ENCODE data around the gene SYT8.
A peak's percentile ranks its signal among the peaks of the same experiment; 100 is the strongest.

The SYT8 gene

DNA sequence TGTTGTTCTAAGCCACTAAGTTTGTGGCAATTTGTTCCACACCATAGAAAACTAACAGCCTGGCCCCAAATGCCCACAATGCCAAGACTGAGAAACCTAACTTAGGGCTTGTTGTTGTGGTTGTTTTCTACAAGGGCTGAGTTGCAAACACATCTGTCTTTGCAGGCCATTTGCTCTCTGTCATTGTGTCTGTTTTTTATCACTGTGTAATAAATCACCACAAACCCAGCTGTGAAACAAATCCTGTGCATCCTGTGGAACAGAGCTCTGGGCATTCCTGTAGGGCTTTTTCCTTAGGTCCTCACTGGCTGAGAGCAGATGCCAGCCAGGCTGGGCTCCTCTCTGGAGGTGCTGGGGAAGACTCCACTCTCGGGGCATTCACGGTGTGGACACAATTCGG lies 15.7 kb upstream of the SYT8 start:
- DNase-seq = no peak

DNA sequence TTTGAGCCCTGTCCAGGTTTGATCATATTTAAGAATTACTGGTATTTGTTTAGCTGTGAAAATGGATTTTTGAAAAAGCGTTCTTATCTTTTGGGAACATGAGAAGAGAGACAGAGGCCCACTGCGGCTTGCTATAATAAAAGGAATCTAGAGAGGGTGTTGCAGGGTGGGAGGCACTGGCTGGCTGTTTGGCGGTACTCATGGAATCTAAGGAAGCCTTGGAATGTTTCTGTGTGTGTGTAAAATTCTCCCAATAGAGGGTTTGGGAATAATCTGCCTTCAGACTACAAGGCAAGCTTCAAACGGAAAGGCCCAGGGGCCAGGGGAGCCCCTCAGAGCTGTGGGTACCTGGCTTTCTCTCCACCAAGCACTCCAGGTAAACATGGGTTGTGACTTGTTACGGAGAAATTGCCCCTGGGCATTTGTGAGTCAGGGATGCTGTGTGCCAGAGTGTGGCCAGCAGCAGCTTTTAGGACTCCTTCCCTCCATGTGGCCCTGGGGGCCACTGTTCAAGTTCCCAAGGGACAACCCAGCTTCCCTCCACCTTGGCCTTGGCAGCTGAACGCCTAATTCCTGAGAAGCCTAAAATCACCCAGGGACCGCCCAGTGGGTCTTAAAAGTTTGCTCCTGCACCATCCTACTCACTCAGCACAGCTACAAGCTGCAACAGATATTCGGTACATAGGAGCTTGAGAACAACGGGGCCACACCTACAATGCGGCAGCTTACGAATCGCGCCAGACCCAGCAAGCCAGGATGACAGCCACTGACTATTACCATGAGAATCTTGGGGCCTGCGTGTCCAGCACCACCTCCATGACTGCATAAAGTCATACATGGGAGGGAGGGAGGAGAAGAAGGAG lies 14.1 kb upstream of the SYT8 start:
- DNase-seq = no peak

DNA sequence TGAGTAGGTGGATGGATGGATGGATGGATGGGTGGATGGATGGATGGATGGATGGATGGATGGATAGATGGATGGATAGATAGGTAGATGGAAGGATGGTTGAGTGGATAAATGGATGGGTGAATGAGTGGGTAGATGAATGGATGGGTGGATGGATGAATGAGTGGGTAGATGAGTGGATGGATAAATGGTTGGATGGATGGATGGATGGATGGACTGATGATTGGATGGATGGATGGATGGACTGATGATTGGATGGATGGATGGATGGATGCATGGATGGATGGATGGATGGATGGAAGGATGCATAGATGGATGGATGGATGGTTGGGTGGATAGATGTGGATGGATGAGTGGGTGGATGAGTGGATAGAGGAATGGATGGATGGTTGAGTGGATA lies 13.2 kb upstream of the SYT8 start:
- DNase-seq = no peak

DNA sequence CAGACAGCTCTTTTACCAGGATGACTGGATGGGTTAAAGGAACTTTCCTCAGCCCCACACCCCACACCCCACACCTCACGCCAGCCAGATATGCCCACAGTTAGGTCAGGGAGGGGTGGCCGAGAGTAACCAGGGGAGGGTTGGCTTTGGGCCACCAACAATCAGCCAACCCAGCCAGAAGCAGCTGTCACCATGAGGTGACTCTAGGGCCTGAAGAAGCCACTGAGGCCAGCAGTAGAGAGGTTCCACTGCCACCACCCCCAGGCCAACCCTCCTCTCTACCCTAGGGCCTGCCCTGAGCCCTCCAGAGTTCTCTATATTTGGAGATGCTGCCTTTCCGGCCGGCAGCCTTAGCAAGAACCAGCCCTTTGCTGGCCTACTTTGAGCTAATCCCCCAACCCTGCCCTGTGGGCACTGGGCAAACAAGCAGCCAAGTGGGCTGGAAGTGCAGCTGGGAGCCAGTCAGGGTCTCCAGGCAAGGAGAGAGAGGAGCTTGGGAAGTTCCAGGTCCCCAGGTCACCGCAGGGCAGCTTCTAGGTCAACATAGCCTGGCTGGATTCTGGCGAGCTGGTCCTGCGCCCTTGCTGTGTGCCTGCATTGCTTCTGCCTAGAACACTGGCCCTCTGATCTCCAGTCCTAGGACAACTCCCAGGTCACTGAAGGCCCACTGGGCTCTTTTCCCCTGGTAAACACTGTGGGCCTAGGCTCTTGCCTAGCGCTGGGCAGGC lies 12.0 kb upstream of the SYT8 start:
- no peak for DNase-seq

DNA sequence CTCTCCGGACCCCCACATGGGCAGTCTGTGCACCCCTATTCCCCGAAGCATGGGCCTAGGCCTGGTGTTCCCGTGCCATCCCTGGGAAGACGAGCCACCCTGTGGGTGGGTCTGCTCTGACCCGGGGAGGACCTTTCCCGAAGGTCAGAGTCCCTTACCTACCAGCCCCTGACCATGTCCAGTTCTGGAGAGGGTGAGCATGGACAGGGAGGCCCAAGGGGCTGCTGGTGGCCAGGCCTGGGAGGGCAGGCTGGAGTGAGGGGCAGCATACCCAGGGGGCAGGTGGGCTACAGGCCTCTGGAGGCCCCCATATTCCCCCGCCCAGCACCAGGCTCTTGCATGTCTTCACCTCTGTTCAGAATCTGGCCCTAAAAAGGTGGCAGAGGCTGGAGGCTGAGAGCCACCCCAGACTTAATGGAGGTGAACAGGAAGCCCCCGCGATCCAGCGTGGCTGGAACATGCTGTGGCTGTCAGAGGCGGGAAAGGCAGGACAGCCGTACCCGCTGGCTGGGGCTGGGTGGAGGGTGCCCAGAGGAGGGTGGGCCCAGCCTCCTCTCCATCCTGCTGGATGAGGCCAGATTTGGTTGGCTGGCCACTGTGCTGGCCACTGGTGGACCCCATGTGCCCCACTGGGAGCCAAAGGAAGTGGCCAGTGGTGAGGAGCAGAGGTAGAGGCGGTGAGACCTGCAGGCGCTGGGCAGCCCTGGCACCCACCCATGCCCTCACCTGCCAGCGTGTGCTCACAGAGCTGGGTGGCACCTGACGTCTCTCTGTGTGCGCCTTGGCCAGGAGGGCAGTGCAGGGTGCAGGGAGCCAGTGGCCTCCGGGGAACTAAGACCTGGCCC lies 11.2 kb upstream of the SYT8 start:
- no peak for DNase-seq

DNA sequence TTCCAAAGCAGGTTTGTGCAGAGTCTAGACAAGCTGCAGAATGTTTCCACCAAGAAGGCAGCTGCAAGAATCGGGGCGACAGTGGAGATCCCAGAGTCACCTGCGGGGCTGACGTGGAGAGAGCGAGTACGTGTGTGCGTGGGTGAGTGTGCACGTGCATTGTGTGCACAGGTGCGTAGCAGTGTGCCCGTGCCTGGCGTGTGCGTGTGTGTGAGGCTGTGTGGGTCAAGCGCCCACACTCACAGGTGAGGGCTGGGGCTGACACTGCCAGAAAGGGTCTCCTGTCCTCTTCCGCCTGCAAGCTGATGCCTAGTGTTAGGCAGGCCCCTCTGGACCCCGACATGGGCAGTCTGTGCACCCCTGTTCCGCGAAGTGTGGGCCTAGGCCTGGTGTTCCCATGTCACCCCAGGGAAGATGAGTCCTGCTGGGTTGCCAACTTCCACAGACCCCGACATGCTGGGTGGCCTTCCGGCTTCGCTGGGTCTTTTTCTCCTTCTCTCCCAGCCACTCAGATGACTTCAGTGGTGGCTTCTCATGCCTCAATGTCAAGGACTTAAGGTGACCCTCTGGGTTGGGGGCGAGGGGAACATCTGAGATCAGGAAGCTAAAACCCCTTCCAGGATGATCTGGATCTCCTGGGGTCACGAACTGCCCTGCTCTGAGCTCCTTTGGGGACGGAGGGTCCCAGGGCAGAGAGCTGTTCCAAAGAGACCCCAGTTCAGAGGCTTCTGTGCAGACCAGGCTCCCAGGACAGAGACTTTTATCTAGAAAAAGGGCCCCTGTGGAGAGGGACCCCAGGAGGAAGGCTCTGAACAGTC lies 10.4 kb upstream of the SYT8 start:
- DNase-seq = no peak

DNA sequence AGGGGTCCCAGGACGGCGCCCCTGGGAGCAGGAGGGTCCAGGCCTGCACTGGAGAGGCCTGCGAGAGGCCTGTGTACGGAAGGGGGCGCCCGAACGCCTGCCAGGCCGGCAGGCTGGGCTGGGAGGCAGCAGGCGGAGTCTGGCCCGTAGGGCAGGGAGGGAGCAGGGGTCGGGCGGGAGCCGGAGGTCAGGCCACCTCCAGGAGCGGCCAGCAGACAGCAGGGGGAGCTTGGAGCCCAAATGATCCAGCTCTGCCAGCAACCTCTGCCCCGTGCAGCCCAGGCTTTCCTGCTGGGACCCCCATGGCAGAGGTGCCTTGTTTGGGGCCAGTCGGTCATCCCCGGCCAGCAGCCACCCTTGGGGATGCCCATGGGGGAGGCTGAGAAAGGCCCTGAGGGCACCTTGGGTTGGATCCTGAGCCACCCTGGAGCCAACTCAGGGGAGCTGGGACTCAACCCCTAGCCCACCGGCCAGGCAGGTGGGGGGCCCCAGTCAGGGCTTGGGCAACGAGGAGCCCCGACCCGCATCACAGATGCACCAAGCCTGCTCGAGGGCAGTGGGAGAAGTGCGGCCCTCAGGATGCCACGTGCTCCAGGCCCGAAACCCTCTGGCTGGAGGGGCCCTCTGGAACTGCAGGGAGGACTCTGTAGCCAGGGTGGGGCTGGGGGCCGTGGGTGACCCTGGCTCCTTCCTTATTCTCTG lies 9.6 kb upstream of the SYT8 start:
- DNase-seq = no peak

DNA sequence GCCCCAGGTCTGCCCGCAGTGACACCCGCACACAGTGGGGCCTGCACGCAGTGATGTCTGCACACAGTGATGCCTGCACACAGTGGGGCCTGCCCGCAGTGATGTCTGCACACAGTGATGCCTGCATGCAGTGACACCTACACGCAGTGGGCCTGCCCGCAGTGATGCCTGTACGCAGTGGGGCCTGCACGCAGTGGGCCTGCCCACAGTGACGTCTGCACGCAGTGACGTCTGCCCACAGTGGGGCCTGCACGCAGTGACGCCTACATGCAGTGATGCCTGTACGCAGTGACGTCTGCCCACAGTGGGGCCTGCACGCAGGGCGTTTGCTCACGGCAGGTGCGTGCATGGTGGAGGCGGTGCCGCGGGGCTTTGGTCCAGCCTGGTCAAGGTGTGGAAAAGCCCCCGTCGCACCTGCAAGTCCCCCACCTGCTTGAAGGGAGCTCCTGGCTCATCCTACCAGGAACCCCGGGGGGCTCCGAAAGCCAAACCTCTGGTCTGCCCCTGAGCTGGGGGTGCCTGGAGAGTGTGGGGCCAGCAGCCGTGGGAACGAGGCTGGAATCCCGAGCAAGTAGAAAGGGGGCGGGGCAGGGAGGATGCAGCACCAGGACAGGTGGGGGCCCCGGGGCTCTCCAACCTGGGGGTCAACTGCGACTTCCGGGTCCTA lies 8.9 kb upstream of the SYT8 start:
- no peak for DNase-seq

DNA sequence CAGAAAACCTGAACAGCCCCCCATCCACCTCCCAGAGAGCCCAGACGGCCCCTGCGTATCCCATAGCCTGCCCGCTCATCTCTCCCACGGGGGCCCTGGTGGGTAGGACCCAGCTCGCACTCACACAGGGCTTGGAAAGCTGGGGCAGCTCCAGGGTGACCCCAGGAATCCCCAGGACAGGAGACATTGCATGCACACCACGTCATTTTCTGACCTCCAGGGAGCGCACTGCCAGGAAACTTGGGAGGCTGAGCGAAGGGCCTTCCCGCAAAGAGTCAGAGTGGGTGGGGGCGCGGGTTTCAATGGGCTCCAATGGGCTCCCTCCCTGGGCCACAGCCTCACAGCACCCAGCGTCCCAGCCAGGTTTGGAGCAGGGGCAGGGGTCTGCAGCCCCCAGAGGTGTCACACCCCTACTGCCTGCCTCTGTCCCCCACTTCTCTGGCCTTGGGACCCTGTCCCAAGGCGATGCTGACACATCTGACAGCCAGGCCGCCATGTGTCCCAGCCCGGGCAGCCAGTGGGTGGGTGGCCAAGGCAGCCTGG lies 8.2 kb upstream of the SYT8 start:
- DNase-seq = no peak

DNA sequence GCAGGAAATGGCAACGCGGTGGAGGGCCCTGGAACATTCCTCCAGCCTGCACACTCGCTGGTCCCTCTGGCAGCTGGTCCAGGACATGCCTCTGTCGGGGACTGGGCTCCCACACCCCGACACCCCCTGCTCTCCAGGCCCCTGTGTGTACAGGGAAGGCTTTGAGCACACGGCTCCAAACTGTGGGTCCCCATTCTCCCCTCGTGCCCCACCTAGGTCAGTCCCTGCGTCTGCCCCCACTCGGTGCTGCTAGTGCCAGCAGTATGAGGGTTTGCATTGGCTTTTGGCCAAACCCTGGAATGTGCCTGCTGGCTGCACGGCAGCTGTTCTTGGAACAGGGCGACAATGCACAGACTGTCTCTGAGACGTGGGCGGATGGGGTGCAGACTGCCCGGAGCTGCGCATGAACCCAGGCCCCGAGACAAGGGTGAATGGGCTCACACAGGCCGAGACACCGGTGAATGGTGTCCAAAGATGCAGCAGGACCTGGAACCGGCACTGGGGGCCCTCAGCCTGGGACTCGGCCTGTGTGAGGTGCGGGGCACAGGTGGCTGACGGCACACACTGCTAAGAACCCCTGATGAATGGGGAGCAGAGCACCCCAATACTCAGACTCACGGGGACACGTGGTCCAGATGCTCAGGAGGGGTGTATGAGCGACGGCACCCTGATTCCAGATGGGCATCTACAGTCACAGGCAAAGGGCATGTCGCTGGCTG lies 7.5 kb upstream of the SYT8 start:
- DNase-seq = no peak

DNA sequence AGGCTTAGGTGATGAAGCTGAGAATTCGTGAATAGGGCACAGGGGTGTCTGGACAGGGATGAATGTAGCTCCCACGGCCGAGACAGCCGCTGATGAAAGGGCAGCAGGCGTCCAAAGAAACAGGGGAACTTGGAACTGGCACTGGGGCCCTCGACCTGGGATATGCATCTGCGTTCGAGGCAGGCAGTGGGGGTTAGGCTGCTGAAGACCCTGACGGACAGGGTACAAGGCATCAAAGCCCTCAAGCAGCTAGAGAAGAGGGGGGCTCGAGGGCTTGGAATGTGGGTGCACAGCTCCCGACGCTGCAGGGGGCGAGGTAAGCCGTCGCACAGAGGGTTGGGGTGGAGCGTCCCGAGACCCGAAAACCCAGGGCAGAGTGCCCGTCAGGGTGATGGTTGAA lies 6.9 kb upstream of the SYT8 start:
- DNase-seq = no peak

DNA sequence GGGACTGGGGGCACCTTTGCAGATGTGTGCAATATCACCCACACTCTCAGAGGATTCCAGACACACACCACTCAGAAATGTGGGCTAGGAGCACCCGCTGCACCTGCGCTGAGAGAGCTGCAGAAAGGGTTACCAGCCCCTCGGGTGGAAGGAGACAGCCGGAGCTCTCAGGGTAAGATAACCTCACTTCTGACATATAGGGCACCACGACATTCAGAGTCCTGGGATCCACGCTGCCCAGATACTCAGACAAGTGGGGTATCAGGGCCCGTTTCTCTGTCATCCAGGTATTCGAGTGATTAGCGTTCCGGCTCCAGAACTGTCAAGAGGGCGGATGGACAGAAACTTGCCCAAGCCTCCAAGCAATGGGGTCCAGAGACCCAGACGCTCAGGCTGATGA lies 6.2 kb upstream of the SYT8 start:
- no peak for DNase-seq

DNA sequence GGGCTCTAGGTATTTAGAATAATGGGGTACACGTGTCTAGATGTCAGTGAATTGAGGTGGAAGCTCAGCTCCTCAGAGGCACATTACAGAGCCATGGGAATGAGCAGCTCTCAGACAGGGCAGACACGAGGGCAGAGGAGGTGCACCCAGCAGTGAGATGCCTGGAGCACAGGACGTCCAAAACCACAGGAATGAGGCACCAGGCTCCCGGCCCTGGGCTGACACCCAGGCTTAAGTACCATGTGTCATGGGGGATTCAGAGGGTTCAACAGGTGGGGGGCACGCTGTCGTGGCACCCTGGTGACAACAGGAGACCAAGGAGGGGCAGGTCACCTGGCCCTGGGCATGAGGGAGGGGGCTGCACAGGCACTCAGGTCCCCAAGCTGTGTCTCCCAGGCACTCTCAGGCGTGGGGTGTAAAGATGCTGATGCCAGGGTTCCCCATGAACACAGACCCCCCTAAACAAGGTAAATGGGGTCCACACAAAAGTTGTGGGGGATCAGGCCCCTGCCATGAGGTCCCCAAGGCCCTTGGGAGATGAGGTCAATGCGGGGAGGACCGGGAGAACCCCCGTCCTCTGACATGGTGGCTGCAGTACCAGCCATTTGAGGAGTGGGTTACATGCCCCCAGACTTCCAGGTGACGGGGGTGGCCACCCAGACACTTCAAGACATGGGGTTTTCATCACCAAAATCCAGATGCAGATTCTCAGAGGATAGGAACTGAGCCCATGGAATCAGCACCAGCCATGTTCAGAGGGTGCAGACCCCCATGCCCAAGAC lies 5.6 kb upstream of the SYT8 start:
- DNase-seq = no peak

DNA sequence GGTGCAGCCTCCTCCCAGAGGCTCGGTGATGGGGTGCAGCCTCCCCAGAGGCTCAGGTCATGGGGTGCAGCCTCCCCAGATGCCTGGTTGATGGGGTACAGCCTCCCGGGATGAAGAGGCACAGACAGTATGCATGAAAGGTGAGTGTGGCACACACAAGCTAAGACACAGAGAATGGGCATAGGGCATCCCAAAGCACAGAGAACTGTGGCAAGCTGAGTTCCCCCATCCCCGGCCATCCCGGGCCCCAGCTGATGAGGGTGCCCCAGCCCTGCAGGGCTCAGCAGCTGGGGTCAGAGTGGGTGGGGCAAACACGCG lies 4.8 kb upstream of the SYT8 start:
- DNase-seq = no peak

DNA sequence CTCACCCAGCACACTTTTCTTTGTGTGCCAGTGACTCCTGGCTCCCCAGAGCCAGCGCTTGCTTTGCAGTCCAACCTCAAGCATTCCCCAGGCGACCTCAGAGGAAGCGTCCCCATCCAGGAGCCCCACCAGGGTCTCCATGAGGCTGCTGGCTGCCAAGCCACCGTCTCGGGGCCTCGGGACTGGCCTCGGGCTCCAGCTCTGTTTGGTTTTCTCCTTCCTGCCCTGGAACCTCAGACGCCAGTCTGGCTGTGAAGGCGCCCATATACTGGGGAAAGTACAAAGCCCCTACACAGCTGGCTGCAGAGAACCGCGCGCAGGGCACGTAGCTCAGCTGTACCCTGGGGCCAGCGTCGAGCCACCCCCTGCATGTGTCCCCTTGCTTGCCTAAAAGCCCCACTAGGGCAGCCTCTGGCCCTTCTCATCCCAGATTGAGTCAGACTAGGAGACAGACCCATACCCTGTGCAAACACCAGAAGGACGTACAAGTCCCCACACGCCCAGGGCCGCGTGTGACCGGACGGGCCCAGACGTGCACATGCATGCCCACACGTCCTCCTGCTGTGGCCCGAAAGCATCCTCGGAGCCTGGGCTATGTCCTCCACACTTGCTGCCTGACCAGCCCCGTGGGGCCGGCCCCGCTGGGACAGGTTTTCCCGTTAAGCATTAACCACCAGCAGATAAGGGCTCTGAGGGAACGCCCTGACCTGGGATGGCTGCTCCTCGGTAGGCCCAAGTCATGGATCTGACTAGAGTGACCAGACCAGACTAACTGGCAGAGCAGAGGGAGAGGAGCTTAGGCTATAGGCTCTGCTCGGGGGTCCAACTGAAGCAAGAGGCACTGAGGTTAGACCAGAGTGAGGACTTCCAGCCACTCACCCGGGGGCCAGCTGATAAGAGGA lies 4.2 kb upstream of the SYT8 start:
- no peak for DNase-seq

DNA sequence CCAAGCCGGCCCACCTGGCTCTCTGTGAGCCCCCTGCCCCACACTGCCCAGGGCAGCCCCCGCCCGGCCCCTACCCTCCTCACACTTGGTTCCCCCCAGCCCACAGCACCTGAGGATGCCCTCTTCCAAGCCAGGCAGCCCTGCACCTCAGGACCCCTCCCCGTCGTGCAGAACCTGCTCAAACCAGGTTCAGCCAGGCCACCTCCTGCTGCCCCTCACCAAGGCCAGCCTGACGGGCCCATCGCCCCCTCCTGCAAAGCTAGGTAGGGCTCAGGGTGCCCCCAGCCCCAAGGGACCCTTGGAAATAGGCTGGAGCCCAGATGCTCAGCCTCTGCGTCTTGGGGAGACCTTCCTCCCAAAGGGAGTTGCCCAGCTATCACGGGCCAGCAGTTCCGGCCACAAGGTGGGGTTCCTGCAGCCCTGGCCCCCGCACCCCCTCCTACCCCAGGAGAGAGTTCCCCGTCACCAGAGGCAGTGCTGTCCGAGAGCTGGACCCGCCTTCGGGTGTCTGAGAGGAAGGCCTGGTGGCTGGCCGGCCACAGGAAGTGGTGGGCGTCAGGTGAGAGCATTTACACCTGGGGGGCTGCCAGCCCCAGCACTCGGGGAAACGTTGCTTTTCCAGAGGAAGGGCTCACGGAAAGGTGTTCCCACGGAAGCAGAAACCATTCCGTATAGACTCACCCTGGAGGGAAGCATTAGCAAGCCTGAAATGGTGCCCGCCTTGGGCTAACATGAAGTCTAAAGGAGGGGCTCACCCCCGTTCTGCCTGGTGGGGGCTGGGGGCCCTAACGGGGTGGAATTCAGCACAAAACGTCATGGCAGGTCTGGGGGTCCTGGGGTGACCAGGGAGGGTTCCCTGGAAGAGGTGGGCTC lies 3.2 kb upstream of the SYT8 start:
- DNase-seq = no peak

DNA sequence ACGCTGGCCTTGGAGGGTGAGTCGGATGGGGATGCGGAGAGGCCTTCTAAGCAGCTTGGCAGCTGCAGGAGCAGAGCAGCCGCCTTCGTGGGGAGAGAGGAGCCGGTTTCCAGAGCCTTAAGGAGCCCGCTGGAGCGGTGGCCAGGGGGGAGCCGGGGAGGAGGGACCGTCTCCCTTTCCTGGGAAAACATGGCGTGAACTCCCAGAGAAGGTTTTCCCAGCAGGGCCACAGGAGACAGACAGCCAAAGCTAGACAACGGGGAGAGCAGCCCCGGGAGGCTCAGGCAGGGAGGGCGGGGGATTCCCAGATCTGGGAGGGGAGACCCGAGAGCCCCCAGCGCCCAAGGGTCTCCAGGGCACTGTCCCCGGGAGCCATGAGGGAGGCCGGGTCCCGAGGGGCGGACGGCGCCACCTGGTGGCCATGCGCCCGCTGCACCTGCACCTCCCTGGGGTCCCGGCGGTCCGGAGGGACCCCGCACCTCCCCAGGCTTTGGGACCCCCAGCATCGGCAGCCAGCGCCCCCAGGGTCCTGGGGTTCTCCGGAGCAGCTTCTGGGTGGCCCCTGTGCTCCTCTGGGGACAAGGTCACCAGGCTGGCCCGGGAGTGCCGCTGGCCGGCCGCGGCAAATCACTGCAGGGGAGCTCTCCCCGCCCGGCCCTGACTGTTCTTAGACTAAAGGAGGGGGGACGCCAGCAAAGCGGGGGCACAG lies 2.4 kb upstream of the SYT8 start:
- peak; percentile 70 for DNase-seq

All from activated naive CD4-positive, alpha-beta T cell treated with anti-CD3 and anti-CD28 coated beads, Interleukin-2, amount 50 U/mL, for 16 hours (primary cell).